ENCODE data around the gene VPS13C.

VPS13C gene

DNA sequence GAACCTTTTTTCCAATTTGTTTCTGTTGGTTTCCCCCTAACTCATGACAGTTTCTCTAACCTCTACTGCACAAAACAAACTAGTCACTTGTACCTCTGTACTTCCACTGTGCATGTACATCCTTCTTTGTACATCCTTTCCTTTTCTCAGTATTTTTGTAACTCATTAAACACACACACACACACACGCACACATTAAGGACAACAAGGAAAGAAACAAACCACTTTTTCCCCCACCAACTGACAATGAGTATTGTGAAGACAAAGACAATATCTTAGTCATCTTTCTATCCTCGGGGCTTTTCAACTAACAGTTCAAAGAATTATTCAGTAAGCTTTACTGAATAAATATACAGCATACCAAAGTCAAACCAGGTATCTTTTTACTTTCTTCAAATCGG, 170.5 kb downstream of the VPS13C start:
- Histone ChIP-seq H3K27ac (no peak overlapping the region), H3K27me3 (no peaks in the 10 kb centered on the region), H3K9me3 (no peaks in the 10 kb centered on the region), H3K4me3 (ENCODE audit: low read depth in 1 of 2, low read length in 1 of 2) (no peak overlapping the region), H3K36me3 (peaks cover 29% of the 10 kb centered on the region), H3K4me1 (ENCODE audit: control insufficient read depth in 1 of 2, insufficient read depth in 1 of 2, low read depth in 1 of 2, low read length in 1 of 2) (no peaks in the 10 kb centered on the region)
- TF ChIP-seq, protein P1, sequence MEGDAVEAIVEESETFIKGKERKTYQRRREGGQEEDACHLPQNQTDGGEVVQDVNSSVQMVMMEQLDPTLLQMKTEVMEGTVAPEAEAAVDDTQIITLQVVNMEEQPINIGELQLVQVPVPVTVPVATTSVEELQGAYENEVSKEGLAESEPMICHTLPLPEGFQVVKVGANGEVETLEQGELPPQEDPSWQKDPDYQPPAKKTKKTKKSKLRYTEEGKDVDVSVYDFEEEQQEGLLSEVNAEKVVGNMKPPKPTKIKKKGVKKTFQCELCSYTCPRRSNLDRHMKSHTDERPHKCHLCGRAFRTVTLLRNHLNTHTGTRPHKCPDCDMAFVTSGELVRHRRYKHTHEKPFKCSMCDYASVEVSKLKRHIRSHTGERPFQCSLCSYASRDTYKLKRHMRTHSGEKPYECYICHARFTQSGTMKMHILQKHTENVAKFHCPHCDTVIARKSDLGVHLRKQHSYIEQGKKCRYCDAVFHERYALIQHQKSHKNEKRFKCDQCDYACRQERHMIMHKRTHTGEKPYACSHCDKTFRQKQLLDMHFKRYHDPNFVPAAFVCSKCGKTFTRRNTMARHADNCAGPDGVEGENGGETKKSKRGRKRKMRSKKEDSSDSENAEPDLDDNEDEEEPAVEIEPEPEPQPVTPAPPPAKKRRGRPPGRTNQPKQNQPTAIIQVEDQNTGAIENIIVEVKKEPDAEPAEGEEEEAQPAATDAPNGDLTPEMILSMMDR (IDR thresholded peaks at IDR 0.05): no peak

DNA sequence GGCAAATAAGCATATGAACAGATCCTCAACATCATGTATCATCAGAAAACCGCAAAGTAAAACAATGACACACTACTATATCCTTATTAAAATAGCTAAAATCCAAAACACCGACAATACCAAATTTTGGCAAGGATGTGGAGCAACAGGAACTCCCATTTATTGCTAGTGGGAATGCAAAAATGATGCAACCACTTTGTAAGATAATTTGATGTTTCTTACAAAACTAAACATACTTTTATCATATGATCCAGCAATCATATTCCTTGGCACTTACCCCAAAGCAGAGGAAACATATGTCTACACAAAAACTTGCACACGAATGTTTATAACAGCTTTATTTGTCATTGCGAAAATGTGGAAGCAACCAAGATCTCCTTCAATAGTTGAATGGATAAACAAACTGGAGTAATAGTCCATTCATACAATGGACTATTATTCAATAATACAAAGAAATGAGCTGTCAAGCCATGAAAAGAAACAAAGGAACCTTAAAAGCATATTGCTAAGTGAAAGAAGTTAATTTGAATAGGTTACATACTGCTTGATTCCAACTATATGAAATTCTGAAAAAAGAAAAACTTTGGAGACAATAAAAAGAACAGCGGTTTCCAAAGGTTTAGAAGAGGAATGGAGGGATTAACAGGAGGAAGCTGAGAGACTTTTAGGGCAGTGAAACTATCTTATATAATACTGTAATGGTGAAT, 172.0 kb downstream of the VPS13C start:
- TF ChIP-seq, protein P1 (IDR thresholded peaks at IDR 0.05): no peak
- H3K4me1 ChIP-seq (ENCODE audit: control insufficient read depth in 1 of 2, insufficient read depth in 1 of 2, low read depth in 1 of 2, low read length in 1 of 2): no peaks in the 10 kb centered on the region
- no peak overlapping the region for H3K4me3 ChIP-seq (ENCODE audit: low read depth in 1 of 2, low read length in 1 of 2)
- H3K9me3 ChIP-seq: no peaks in the 10 kb centered on the region
- peaks cover 29% of the 10 kb centered on the region for H3K36me3 ChIP-seq
- no peak overlapping the region for H3K27ac ChIP-seq
- H3K27me3 ChIP-seq: no peaks in the 10 kb centered on the region

DNA sequence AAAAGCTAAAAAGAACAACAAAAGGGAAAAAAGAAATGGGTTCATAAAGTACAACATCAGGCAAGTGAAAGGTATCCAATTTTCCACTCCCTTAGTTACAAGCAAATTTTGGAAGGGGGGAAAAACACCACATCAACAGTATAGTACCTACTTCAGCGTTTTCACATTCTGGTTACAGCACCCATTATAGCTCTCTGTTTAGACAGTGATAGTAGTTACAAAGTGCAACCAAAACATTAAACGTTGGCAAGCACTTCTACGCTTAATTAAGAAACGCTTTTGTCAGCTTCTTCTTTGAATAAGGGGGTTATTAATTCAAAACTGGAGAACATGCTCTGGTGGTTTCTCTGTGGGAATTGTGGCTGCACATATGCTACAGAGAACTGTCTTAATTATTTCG, 180.2 kb downstream of the VPS13C start:
- Histone ChIP-seq H3K36me3 (peaks cover 24% of the 10 kb centered on the region), H3K27me3 (no peaks in the 10 kb centered on the region), H3K4me1 (ENCODE audit: control insufficient read depth in 1 of 2, insufficient read depth in 1 of 2, low read depth in 1 of 2, low read length in 1 of 2) (no peaks in the 10 kb centered on the region), H3K4me3 (ENCODE audit: low read depth in 1 of 2, low read length in 1 of 2) (no peak overlapping the region), H3K9me3 (no peaks in the 10 kb centered on the region), H3K27ac (no peak overlapping the region)
- TF ChIP-seq, protein P1 (IDR thresholded peaks at IDR 0.05): no peak

DNA sequence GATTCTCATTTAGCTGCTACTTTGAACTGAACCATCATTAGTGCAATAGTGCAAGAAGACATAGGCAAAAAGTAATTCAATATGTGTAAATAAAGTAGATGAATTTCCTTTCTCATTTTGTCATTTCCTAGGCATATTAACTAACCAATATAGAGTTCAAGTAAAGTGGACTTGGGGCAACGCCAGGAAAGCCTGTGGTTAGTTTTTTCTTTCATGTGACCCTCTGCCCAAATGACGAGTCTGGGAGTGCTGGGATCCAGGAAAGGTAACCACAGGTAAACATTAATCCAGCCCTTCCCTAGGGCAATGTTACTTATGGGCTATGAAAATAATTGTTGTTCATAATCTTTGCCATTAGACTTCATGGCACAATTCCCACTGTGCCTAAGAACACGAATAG, 181.0 kb downstream of the VPS13C start:
- TF ChIP-seq, protein P1 (IDR thresholded peaks at IDR 0.05): no peak
- Histone ChIP-seq H3K9me3 (no peaks in the 10 kb centered on the region), H3K4me3 (ENCODE audit: low read depth in 1 of 2, low read length in 1 of 2) (no peak overlapping the region), H3K27me3 (no peaks in the 10 kb centered on the region), H3K36me3 (peaks cover 28% of the 10 kb centered on the region), H3K27ac (no peak overlapping the region), H3K4me1 (ENCODE audit: control insufficient read depth in 1 of 2, insufficient read depth in 1 of 2, low read depth in 1 of 2, low read length in 1 of 2) (no peaks in the 10 kb centered on the region)

DNA sequence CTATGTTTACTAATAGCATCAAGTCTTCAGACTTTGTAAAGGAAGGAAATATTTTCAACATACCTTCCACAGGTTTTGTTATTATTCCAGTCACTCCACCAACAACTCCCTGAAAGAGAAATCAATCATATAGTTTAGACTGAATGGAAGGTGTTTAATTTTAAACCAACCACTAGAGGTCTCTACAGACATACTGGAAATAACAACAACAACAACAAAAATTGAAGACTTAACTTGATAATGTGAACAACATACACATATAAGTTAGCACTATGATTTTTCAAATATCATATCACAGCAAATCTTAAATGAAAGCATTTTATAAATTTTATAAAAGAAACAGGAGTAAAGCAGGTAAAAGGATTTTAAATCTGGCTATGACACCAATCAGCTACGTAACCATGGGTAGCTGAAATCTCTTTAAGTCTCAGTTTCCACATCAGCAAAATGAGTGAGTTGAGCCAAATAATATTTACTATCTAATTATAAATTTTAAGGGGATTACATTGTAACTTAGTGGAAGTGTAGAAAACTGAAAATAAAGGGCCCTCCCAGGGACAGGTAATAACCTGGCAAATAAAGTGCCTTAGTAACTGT, 188.2 kb downstream of the VPS13C start:
- no peaks in the 10 kb centered on the region for H3K9me3 ChIP-seq
- no peak overlapping the region for H3K4me3 ChIP-seq (ENCODE audit: low read depth in 1 of 2, low read length in 1 of 2)
- H3K36me3 ChIP-seq: peaks cover 44% of the 10 kb centered on the region
- H3K4me1 ChIP-seq (ENCODE audit: control insufficient read depth in 1 of 2, insufficient read depth in 1 of 2, low read depth in 1 of 2, low read length in 1 of 2): no peaks in the 10 kb centered on the region
- TF ChIP-seq, protein P1 (IDR thresholded peaks at IDR 0.05): no peak
- H3K27me3 ChIP-seq: no peaks in the 10 kb centered on the region
- H3K27ac ChIP-seq: no peak overlapping the region
